GM18517 (cell line): ENCODE results near the gene KAZN.

Experiments used
- ATAC-seq: cut with Tn5 transposase; IDR thresholded peaks from one replicate; pipeline ENCODE4 v1.9.1; 2021; ENCODE audit warnings: mild to moderate bottlenecking, moderate library complexity; ENCODE audit not compliant: unreplicated experiment

KAZN gene

DNA sequence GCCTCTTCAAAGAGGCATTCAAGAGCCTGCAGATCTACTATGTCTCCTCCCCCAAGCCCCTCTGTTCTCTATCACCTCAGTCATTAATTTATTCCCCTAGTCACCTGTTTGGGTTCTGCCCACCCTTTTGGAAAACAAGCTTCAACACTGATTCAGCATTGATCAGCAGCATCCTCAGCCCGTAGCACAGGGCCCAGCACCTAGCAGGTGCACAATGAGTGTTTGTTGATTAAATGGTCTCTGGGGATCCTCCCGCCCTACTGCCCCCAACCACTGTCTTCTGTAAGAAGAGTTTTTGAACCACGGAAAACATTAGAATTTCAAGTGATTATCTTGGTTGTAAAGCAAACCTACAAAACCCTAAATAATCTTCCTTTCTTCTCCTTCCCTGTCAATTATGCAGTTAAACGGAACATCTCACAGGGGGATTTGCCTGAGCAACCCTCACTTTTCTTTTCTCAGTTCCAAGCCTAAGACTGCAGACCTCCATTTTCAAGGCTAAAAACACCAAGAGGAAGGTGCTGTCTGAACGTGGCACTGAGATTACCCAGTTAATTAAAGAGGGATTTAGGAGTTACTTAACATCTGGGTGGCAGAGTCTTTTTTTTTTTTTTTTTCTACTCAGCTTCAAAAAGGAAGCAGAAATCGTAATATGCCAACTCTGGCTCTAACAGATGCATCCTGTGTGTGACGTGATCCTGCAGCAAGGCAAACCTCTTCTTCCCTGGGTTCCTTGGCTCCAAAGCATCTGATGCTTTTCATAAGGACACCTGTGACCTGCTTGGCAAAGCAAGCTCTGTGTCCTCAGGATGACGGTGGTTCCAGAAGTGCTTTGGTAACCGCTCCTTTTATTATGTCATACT lies 163.0 kb downstream of the KAZN start:
- ATAC-seq, result no peak

DNA sequence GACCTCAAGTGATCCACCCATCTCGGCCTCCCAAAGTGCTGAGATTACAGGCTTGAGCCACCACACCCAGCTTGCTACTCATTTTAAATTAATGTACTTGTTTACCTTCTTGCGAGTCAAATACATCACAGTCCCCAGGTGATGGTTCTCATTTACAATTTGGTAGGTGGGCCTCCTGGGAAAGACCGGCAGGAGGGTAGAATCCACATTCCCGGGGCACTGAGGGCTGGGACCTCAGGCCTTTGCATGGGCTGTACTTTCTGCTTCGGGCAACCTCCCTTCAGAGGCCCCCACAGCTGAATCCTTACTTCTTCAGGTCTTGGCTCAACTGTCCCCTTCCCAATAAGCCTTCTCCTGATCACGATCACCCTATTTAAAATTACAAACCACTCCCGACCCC lies 165.5 kb downstream of the KAZN start:
- no peak for ATAC-seq

DNA sequence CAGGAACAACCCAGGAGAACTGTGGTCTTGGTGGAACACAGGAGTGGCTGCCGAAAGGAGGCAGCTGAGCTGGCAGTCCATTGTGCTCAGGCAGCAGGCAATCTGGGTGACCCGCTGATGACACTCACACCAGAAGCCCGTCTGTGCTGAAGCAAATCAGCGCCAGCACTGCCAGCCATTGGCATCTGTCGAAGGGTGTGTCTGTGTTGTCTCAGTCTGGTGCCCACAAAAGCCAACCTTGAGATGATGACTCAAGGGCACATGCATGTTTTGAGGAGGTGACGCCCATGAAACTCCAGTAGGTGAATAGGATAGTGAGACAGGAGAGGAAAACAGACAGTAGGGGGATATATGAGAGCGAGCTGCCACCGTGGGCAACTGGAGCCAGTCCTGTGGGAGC lies 167.3 kb downstream of the KAZN start:
- no peak for ATAC-seq

DNA sequence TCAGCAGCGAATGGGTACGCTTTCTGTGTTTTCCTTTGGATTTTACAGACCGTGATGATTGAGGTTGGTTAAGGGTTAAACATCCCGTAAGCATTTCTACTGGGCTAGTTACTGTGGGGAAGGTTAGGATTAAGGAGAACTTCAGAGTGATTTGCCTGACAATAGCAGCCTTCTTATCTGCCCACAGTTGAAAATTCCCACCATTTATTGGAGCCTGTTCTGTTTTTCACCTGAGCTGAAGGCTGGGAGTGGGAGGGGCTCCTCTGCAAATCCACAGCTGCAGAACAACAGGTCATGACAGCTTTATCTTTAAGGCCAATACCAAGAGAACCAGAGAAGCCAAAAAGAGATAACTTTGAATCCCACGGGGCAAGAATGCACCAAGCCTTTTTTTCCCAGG lies 168.6 kb downstream of the KAZN start:
- ATAC-seq, result no peak

DNA sequence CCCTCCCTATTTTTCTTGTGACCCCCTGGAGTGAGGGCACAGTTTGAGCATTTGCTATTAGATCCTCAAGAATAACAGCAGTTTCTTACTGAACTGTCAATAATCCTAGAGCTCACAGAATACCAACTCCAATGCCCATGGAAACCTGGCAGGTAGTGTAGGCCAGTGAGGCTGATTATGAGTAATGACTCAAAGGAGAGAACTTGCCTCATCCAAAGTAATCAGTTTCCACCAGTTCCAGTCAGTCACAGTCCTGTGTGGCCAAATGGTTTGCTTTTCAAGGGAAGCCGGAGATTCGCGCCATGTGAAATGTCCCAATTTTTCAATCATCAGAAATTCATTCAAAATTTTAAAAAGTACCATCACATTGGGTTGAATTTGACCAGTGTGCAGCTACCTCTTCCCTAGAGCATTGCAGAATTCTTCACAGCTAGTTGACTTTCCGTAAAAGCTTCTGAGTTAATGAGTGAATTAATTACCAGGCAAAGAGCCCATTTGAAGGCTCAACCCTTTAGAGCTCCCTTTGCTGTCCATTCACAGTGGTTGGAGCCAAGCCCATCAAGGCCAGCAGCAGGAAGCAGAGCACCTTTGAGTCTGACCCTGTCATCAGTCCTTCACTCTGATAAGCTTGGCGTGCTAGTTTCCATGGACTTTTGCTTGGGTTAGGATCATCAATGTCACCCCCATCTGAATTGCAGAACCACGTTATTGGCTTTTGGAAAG lies 170.3 kb downstream of the KAZN start:
- no peak for ATAC-seq

DNA sequence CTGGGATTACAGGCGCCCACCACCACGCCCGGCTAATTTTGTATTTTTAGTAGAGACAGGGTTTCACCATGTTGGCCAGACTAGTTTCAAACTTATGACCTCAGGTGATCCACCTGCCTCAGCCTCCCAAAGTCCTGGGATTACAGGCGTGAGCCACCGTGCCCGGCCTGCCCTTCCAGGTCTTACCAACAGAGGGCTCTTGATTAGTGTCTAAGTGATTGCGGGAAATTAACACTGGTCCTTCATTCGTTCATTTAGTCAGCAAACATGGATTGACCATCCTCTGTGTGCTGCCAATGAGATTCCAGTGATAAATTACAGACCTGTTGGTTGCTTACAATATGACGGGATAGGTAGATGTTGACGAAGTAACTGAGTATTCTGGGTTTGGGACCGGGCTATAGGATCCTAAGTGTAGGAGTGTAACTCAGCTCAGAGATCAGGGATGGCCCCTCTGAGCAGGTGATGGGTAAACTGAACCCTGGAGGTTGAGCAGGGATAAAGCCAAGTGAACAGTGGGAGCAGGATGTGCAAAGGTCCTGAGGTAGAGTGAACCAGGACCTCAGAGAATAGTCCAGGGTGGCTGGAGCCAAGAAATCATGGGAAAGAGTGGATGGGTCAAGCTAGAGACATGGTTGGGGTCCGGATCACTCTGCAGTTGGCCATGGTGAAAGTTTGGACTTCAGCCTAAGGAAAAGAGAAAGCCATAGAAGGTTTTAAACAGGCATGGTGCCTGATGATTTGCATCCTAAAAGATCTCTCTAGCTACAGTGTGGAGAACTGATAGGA lies 171.2 kb downstream of the KAZN start:
- ATAC-seq, result no peak

DNA sequence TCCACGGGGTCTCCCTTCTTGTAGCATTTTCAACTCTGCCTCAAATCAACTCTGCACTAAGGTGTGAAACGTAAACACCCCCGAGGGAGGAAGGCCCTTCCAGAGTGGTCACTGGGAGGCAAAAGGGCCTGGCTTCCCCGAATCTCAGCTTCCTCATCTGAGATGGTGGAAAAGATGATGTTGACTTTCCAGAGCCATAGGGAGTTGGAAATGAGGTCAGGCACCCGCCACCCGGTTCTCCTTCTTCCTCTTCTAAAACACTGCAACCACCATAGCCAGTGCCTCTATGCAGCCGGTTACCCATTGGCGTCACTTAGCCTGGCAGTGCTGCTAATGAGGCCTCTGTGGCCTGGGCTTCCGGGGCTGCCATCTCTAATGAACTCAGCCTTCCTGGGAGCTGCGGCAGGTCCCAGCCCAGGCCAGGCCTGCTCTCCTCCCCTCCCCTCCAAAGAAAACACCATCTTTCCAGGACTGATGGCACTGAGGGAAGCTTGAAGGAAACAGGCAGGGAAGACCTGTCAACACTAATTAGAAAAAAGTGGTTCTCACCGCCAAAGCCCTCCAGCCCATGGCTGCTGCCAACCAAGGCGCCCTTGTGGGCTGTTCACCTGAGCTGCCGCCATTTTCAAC lies 175.0 kb downstream of the KAZN start:
- no peak for ATAC-seq

DNA sequence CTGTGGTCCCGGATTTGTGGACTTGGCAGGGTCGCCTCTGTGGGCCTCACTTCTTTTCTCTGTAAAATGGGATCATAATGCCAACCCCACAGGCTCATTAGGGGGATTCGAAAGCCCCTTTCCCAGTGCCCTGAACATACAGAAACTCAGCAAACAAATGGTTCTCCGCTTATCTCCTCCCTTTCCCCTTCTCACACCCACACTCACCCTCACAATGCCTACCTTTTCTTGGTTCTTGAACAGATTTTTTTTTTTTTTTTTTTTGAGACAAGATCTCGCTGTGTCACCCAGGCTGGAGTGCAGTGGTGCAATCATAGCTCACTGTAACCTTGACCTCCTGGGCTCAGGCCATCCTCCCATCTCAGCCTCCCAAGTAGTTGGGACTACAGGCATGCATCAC lies 175.7 kb downstream of the KAZN start:
- ATAC-seq, result no peak

DNA sequence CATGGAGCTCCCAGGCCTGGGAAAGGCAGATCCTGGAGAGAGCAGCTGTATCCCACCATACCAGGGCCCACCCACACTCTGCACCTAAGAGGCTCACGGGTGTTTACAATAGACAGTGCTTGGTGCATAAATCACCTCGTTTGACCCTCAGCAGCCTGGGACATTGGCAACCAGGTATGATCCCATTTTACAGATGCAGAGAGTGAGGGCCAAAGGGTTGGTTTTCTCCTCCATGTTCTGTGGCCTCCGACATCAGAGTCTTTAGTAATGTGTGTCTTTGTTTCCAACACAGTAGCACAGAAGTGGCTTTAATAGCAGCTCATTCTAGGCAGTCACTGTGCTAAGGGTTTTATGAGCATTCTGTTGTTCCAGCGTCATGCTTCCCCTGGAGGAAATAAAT lies 176.5 kb downstream of the KAZN start:
- ATAC-seq, result no peak

DNA sequence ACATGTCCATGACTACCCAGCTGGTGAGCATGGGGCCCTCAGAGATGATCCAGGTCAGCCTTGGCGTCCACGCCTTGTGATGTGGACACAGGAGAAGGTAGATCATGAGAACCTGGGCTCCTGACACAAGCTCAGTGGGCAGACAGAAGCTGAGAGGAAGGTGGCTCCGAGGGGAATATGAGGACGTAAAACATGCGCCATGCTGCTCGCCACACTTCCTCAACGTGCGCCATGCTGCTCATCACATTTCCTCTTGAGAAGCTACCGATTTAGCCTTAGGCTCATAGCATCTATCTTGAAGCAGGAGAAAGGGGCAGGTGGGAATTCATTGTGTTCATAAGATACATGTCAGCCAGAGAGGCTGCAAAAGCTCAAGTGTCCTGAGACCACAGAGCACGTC lies 176.9 kb downstream of the KAZN start:
- ATAC-seq, result no peak

DNA sequence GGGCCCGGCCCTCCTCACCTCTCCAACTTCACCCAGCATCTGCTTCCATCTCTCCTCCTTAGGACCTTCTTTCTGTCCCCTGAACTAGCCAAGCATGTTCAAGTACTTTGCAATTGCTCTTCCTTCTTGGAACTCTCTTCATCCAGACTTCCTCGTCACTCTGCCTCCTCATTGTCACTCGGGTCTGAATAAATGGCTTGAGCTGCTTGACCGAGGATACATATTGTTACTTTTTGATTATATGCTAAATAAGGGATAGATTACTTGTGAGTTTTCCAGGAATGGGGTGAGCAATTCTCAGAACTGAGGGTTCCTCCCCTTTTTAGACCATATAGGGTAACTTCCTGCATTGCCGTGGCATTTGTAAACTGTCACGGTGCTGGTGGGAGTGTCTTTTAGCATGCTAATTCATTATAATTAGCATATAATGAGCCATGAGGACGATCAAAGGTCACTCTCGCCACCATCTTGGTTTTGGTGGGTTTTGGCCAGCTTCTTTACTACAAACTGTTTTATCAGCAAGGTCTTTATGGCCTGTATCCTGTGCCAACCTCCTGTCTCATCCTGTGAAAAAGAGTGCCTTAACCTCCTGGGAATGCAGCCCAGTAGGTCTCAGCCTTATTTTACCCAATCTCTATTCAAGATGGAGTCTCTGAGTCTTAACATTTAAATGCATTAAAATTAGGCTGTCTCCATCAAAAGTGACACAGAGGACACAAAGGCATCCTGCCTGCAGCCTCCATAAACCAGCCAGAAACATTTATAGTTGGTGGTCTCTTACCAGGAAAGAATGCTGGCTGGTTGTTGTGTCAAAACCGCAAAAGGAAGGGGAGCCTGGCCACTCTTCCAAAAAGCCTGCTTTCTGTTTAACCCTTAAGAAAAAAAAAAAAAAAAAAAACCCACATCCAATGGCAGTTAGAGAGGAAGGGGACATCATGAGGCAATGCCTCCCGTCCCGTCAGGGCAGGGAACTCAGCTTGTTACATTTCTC lies 179.3 kb downstream of the KAZN start:
- no peak for ATAC-seq

DNA sequence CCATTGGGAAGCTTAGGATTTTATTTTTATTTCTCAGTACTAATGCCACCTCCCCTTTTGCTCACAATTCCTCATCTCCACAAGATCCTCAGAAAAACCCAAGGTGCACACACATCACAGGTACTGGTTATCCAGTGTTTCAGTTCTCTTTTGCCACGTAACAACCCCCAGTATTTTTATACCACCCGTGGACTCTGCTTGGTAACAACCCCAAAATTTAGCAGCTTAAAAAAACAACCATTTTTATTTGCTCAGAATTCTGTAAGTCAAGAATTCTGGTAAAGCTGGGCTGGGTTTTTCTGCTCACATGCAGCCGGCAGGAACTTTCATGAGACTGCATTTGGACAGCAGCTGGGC lies 180.0 kb downstream of the KAZN start:
- no peak for ATAC-seq

DNA sequence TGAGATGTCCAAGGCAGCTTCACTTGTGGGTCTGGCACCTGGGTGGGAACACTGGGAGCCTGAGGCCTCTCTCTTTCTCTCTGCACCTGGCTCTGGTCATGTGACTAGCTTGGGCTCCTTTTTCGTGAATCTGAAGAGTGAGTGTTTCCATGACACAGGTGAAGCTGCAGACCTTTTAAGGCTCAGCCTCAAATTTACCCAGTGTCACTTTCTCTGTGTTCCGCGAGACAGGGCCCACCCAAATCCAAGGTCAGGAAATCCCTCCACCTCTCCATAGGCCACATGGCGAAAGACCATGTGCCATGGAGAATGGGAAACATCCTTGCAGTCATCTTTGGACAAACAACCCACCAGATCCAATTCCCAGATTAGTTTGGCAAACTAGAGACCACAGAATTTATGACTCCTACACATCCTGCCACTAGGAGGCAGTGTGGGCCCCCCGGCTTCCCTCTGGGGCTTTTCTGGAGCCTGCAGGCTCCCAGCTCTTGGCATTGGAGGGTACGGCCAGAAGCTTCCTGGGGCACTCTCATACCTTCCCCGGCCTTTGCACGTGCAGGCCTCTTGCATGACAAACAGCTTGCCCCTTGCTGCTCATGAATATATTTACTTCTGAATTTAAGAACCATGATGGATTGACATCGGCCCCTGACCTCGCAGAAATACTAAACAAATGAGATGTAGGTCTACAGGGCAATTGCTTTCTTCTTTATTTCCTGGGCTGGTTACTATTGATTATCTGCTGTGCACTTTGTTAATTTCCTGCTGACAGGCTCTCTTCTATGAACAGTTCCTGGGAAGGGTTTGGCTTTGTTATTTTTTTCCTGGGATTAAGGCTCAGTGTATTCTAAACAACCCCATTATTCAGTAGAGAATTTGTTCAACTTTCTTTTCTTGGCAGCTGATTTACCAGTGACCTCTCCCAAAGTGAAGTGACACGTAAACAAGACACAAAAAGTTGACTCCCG lies 180.7 kb downstream of the KAZN start:
- no peak for ATAC-seq

DNA sequence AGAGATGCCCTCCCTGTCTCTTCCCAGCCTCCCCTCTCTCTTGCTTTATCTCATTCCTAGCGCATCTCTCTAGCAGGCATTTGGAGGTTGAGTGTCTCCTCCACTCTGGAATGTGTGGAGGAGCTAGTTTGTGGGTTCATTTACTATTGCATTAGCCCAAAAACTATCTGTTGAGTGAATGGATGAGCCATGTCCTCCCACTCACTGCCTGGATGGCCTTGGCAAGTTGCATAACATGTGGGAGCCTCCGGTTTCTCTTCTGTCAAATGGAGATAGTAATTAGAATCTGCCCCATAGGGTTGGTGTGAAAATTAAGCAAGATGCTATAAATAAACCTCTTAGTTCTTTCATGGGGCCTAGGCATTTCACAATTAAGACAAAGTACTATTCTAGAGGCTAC lies 181.8 kb downstream of the KAZN start:
- ATAC-seq, result no peak

DNA sequence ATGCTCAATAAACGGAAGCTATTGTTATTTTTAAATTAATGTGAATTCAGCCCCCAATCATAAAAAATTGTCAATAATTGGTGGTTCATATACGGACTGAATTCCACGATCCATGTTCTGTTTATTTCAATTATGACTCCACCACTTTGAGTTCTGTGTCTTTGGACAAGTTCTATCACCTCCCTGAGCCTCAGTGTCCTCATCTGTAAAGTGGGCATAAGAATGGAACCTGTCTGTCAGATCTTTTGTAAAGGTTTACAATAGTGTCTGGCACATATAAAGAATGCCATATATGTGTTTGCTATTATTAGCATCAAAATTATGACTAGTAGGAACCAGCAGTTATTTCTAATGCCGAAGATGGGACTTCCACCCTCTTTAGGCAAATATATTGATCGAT lies 183.3 kb downstream of the KAZN start:
- ATAC-seq, result no peak

DNA sequence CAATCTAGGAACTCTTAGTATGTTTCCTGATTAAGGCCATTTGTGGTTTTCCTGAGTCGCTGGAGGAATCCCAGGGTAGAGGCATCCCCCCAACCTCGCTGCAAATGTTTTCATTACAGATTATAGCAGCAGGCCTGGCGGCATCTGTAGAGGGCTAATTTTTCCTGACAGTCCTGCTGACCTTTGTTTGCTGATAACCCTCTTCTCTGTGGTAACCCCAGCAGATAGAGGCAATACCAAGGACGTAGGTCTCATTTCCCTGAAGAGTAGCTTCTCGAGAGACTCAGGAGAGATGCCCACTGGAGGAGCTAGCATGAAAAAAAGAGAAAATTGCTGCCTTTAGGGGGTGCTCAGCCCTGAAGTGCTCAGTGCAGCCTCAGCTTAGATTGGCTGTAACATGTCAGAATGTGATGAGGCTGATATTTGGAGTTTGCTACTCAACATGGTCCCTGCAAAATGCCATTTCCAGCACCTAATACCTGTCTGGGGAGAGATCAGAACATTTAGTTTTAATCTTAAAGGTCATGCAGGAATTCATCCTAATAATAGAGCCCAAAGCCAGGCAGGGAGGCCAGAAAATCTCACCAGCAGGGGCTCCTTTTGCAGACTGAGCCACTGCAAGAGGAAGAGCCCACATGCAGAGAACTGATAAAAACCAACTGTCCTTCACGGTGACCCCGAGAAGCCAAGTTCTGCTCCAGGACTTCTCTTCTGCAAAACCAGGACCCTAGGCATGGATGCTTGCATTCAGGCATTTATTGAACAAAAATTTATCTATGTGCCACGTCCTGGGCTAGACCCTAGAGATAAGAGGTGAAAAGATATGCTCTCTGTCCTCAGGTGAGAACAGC lies 184.5 kb downstream of the KAZN start:
- no peak for ATAC-seq

DNA sequence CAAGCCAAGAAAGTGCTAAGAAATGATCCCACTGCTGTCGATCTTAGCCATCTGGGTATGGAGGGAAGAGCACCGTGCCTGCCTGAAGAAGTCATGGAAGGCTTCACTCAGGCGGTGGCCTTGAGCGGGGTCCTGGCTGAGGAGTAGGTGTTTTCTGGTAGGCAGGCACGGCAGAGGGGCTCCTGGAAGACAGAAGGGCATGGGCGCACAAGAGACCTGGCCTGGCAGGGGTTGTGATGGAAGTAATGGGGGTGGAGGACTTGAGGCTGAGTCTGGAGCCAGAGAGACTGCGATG lies 185.1 kb downstream of the KAZN start:
- no peak for ATAC-seq
